PFSK-1 (cell line): Measurements from ENCODE around the gene HIVEP1.

Experiments used
- POLR2AphosphoS5 ChIP-seq: IDR thresholded peaks from 2 replicates; pipeline ENCODE4 v1.6.1; 2012; ENCODE audit warnings: low read depth, mild to moderate bottlenecking, control low read depth, low read length, moderate library complexity
- TAF1 ChIP-seq: IDR thresholded peaks from 2 replicates; pipeline ENCODE4 v1.6.1; 2012; ENCODE audit warnings: low read length, control low read depth, borderline replicate concordance; ENCODE audit not compliant: insufficient read depth
- TF ChIP-seq, protein P1 (sequence below), 2 experiments: IDR thresholded peaks; 2 replicates each; pipeline versions ENCODE4 v1.6.1 to v1.8.0; 2011 to 2012; ENCODE audit warnings: low read depth in 2 of 2, low read length in 2 of 2, control low read depth in 1 of 2, inconsistent platforms in 1 of 2, mild to moderate bottlenecking in 1 of 2, moderate library complexity in 1 of 2; ENCODE audit not compliant: insufficient read depth in 1 of 2

DNA sequence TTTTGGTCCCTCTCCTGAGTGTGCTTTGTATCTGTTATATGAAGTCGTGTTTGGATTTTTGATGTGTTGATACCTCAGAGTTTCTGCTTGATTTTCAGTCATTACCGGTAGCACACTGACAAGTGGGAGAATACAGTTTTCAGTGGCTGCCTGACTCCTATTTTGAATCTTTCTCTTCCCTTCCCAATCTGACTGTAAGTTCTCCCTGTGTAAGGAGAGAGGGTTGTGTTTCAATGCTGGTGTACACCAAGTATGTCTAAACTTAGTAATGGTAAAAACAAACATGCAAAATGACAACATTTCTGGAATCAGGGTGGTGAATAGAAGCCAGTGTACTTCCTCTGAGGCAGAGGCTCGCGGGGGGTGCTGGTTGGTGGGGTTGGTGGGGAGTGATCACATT lies 103.4 kb downstream of the HIVEP1 start:
- TF ChIP-seq, protein P1, sequence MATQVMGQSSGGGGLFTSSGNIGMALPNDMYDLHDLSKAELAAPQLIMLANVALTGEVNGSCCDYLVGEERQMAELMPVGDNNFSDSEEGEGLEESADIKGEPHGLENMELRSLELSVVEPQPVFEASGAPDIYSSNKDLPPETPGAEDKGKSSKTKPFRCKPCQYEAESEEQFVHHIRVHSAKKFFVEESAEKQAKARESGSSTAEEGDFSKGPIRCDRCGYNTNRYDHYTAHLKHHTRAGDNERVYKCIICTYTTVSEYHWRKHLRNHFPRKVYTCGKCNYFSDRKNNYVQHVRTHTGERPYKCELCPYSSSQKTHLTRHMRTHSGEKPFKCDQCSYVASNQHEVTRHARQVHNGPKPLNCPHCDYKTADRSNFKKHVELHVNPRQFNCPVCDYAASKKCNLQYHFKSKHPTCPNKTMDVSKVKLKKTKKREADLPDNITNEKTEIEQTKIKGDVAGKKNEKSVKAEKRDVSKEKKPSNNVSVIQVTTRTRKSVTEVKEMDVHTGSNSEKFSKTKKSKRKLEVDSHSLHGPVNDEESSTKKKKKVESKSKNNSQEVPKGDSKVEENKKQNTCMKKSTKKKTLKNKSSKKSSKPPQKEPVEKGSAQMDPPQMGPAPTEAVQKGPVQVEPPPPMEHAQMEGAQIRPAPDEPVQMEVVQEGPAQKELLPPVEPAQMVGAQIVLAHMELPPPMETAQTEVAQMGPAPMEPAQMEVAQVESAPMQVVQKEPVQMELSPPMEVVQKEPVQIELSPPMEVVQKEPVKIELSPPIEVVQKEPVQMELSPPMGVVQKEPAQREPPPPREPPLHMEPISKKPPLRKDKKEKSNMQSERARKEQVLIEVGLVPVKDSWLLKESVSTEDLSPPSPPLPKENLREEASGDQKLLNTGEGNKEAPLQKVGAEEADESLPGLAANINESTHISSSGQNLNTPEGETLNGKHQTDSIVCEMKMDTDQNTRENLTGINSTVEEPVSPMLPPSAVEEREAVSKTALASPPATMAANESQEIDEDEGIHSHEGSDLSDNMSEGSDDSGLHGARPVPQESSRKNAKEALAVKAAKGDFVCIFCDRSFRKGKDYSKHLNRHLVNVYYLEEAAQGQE (IDR thresholded peaks at IDR 0.05; ENCODE audit: insufficient read depth in 1 of 2, low read depth in 2 of 2, low read length in 2 of 2) = no peak
- TF ChIP-seq POLR2AphosphoS5 = no peak
- TF ChIP-seq TAF1 = no peak
